Stimulated activated naive B cell treated with anti-CD40 and anti-IgM and Interleukin-4, amounts not matched to agents 10 μg/mL and 1 μg/mL and 100 μg/mL, for 72 hours (primary cell): ENCODE data around the gene LGALS7B.
A peak's percentile ranks its signal among the peaks of the same experiment; 100 is the strongest.
"Not testable (repeated sequence)": the region's sequence is repeated elsewhere in the genome, so short reads cannot be mapped to it uniquely, and the experiment has no call there.

Source experiments
- ATAC-seq, 2 donors: fragments of 150-1000 bp; cut with Tn5 transposase; replicated peaks; 2 replicates each; pipeline ENCODE4 v1.10.0; 2021; ENCODE audit warnings: moderate library complexity in 1 of 2
- DNase-seq: peaks from one replicate; pipeline ENCODE4 v3.0.0; 2021
- H3K27ac Mint-ChIP-seq: one replicate; pipeline ENCODE4 v1.8.0; 2022; ENCODE audit warnings: mild to moderate bottlenecking, mixed read lengths
- H3K27me3 Mint-ChIP-seq, 2 donors: one replicate each; pipeline ENCODE4 v1.8.0; 2022; ENCODE audit warnings: mixed read lengths in 2 of 2
- H3K36me3 Mint-ChIP-seq, 2 donors: one replicate each; pipeline ENCODE4 v1.8.0; 2022; ENCODE audit warnings: mixed read lengths in 2 of 2, mild to moderate bottlenecking in 1 of 2
- H3K4me1 Mint-ChIP-seq, 2 donors: one replicate each; pipeline ENCODE4 v1.8.0; 2022; ENCODE audit warnings: mixed read lengths in 2 of 2, mild to moderate bottlenecking in 1 of 2
- H3K4me3 Mint-ChIP-seq, 2 donors: one replicate each; pipeline ENCODE4 v1.8.0; 2022; ENCODE audit warnings: mild to moderate bottlenecking in 2 of 2, mixed read lengths in 2 of 2, moderate library complexity in 1 of 2
- H3K9me3 Mint-ChIP-seq, 2 donors: one replicate each; pipeline ENCODE4 v1.8.0; 2022; ENCODE audit warnings: mixed read lengths in 2 of 2, mild to moderate bottlenecking in 1 of 2

The LGALS7B gene

GRCh38 chr19:38788478-38789243, at the start of gene LGALS7B:
Gene LGALS7B, plus strand, starts transcription at chr19:38789200. Its CDS starts 27 bp downstream, at chr19:38789227.
- ATAC-seq: no peak
- no peak within 1 kb of the TSS for H3K27ac Mint-ChIP-seq

GRCh38 chr19:38739440-38740256, 49.4 kb upstream of the LGALS7B start:
- Mint-ChIP-seq H3K9me3 (no peaks in the 10 kb centered on the region), H3K4me3 (no peak overlapping the region), H3K27me3 (no peaks in the 10 kb centered on the region), H3K36me3 (peaks cover 0 to 4% of the 10 kb centered on the region in 2 donors), H3K4me1 (peaks cover 18 to 30% of the 10 kb centered on the region in 2 donors), H3K27ac (no peak overlapping the region)
- DNase-seq (no peak), ATAC-seq (no peak)

More at GRCh38 chr19:38788478-38789243, at the start of gene LGALS7B:
- DNase-seq: no peak
- Mint-ChIP-seq H3K4me3 (no peak within 1 kb of the TSS), H3K27me3 (no peaks in the 10 kb centered on the region), H3K4me1 (peaks cover 0 to 1% of the 10 kb centered on the region in 2 donors), H3K36me3 (no peaks in the 10 kb centered on the region), H3K9me3 (no peaks in the 10 kb centered on the region)

GRCh38 chr19:38740257-38740592, 48.8 kb upstream of the LGALS7B start:
- no peak for DNase-seq
- Mint-ChIP-seq H3K36me3 (peaks cover 0 to 4% of the 10 kb centered on the region in 2 donors), H3K4me3 (no peak overlapping the region), H3K27ac (no peak overlapping the region), H3K4me1 (peaks cover 14 to 24% of the 10 kb centered on the region in 2 donors), H3K9me3 (no peaks in the 10 kb centered on the region), H3K27me3 (no peaks in the 10 kb centered on the region)
- ATAC-seq: no peak

GRCh38 chr19:38740932-38741331, 48.1 kb upstream of the LGALS7B start:
- Mint-ChIP-seq H3K27me3 (no peaks in the 10 kb centered on the region), H3K4me1 (peaks cover 12 to 21% of the 10 kb centered on the region in 2 donors), H3K27ac (no peak overlapping the region), H3K36me3 (peaks cover 0 to 4% of the 10 kb centered on the region in 2 donors), H3K4me3 (no peak overlapping the region), H3K9me3 (no peaks in the 10 kb centered on the region)
- no peak for DNase-seq
- ATAC-seq: no peak

- ATAC-seq: no peak
- Mint-ChIP-seq H3K27me3 (no peaks in the 10 kb centered on the region), H3K4me3 (no peak overlapping the region), H3K36me3 (peaks cover 0 to 4% of the 10 kb centered on the region in 2 donors), H3K27ac (no peak overlapping the region), H3K4me1 (peaks cover 9 to 17% of the 10 kb centered on the region in 2 donors), H3K9me3 (no peaks in the 10 kb centered on the region)
- no peak for DNase-seq
Measured at GRCh38 chr19:38741670-38742069, 47.3 kb upstream of the LGALS7B start.

GRCh38 chr19:38742296-38742695, 46.7 kb upstream of the LGALS7B start:
- Mint-ChIP-seq H3K4me3 (no peak overlapping the region), H3K4me1 (peaks cover 8 to 13% of the 10 kb centered on the region in 2 donors), H3K27me3 (no peaks in the 10 kb centered on the region), H3K36me3 (peaks cover 0 to 4% of the 10 kb centered on the region in 2 donors), H3K9me3 (no peaks in the 10 kb centered on the region), H3K27ac (no peak overlapping the region)
- no peak for DNase-seq
- no peak for ATAC-seq

GRCh38 chr19:38742906-38743305, 46.1 kb upstream of the LGALS7B start:
- ATAC-seq: no peak
- Mint-ChIP-seq H3K27ac (no peak overlapping the region), H3K27me3 (no peaks in the 10 kb centered on the region), H3K4me3 (no peak overlapping the region), H3K36me3 (peaks cover 0 to 4% of the 10 kb centered on the region in 2 donors), H3K9me3 (no peaks in the 10 kb centered on the region), H3K4me1 (peaks cover 4 to 7% of the 10 kb centered on the region in 2 donors)
- no peak for DNase-seq

GRCh38 chr19:38743394-38744297, 45.4 kb upstream of the LGALS7B start:
- ATAC-seq (no peak), DNase-seq (no peak)
- Mint-ChIP-seq H3K27ac (no peak overlapping the region), H3K36me3 (peaks cover 0 to 1% of the 10 kb centered on the region in 2 donors), H3K27me3 (no peaks in the 10 kb centered on the region), H3K4me1 (peaks cover under 1 to 1% of the 10 kb centered on the region in 2 donors), H3K9me3 (no peaks in the 10 kb centered on the region), H3K4me3 (no peak overlapping the region)

GRCh38 chr19:38744298-38744681, 44.7 kb upstream of the LGALS7B start, which contains the start of gene CAPN12:
Gene CAPN12, minus strand, starts transcription at chr19:38744474. Its CDS starts 309 bp downstream, at chr19:38744165.
- no peak for DNase-seq
- no peaks in the 10 kb centered on the region for H3K27me3 Mint-ChIP-seq
- no peak within 1 kb of the TSS for H3K4me3 Mint-ChIP-seq
- H3K4me1 Mint-ChIP-seq: no peaks in the 10 kb centered on the region
- no peaks in the 10 kb centered on the region for H3K9me3 Mint-ChIP-seq
- no peak for ATAC-seq
- no peaks in the 10 kb centered on the region for H3K36me3 Mint-ChIP-seq
- no peak within 1 kb of the TSS for H3K27ac Mint-ChIP-seq

GRCh38 chr19:38744874-38745273, 44.1 kb upstream of the LGALS7B start:
- Mint-ChIP-seq H3K4me1 (no peaks in the 10 kb centered on the region), H3K36me3 (no peaks in the 10 kb centered on the region), H3K4me3 (no peak overlapping the region), H3K9me3 (no peaks in the 10 kb centered on the region), H3K27me3 (no peaks in the 10 kb centered on the region), H3K27ac (no peak overlapping the region)
- DNase-seq: no peak
- no peak for ATAC-seq

- H3K27me3 Mint-ChIP-seq: peaks cover 0 to 2% of the 10 kb centered on the region in 2 donors
- no peak for DNase-seq
- H3K4me3 Mint-ChIP-seq: no peak overlapping the region
- no peak overlapping the region for H3K27ac Mint-ChIP-seq
- H3K36me3 Mint-ChIP-seq: no peaks in the 10 kb centered on the region
- no peak for ATAC-seq
- H3K4me1 Mint-ChIP-seq: no peaks in the 10 kb centered on the region
- no peaks in the 10 kb centered on the region for H3K9me3 Mint-ChIP-seq
Measured at GRCh38 chr19:38745316-38745715, 43.7 kb upstream of the LGALS7B start.

- not testable (repeated sequence) for ATAC-seq, H3K9me3 Mint-ChIP-seq, H3K27me3 Mint-ChIP-seq, DNase-seq, H3K36me3 Mint-ChIP-seq, H3K4me1 Mint-ChIP-seq, H3K4me3 Mint-ChIP-seq, H3K27ac Mint-ChIP-seq
Measured at GRCh38 chr19:38753783-38754182, 35.2 kb upstream of the LGALS7B start.

GRCh38 chr19:38754196-38754595, 34.8 kb upstream of the LGALS7B start:
- H3K27ac Mint-ChIP-seq, H3K9me3 Mint-ChIP-seq, H3K4me1 Mint-ChIP-seq, ATAC-seq, DNase-seq, H3K27me3 Mint-ChIP-seq, H3K36me3 Mint-ChIP-seq, H3K4me3 Mint-ChIP-seq: not testable (repeated sequence)

- H3K36me3 Mint-ChIP-seq: no peaks in the 10 kb centered on the region
- peak overlapping the region; percentile 33 for H3K27ac Mint-ChIP-seq
- no peaks in the 10 kb centered on the region for H3K27me3 Mint-ChIP-seq
- DNase-seq: no peak
- H3K4me3 Mint-ChIP-seq: no peak overlapping the region
- H3K4me1 Mint-ChIP-seq: peaks cover 5 to 7% of the 10 kb centered on the region in 2 donors
- no peak for ATAC-seq
- no peaks in the 10 kb centered on the region for H3K9me3 Mint-ChIP-seq
Measured at GRCh38 chr19:38759590-38760003, 29.4 kb upstream of the LGALS7B start.
